ENCODE data around the gene EPHA8.

DNA sequence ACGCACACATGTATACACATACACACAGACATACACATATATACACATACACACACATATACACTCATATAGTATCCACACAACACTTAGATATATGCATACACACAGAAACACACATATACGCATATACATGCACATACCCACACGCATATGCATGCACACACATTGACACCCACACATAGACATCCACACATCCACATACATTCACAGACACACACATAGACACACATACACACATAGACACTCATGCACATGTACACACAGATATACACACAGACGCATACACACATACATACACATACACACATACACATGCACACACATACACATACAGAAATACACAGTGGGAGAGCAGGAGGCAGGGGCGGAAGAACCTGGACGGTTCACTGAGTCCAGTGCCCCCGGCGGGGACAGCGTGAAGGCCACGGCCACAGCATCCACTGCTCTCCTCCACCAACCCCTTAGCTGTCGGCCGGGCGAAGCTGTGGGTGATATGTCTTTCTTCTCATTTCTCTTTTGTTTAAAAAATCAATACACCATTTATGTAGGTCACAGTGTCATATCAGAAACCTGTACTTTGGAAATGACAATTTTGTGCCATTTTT, 86.9 kb downstream of the EPHA8 start:
- TF ChIP-seq POLR2AphosphoS5 (IDR thresholded peaks at IDR 0.05; ENCODE audit: low read depth) (no peak), REST (IDR thresholded peaks at IDR 0.05; ENCODE audit: insufficient replicate concordance, low read depth) (no peak), CTCF (IDR thresholded peaks at IDR 0.05; ENCODE audit: insufficient read depth, low read length) (no peak)

Data from HL-60 (cell line).